ENCODE results near the gene ALKBH7.
A peak's percentile ranks its signal among the peaks of the same experiment; 100 is the strongest.
"Not testable (repeated sequence)": the region's sequence is repeated elsewhere in the genome, so short reads cannot be mapped to it uniquely, and the experiment has no call there.

The ALKBH7 gene

GRCh38 chr19:6373096-6373812, 660 bp downstream of the ALKBH7 start:
- DNase-seq, result peak; percentile 98

GRCh38 chr19:6373813-6374108, 1.2 kb downstream of the ALKBH7 start:
- no peak for DNase-seq

- DNase-seq, result no peak
Observed at GRCh38 chr19:6374161-6374709, 1.6 kb downstream of the ALKBH7 start.

- no peak for DNase-seq
Observed at GRCh38 chr19:6374711-6375410, 2.3 kb downstream of the ALKBH7 start.

GRCh38 chr19:6375411-6376010, 2.9 kb downstream of the ALKBH7 start, which contains the start of gene PSPN:
Gene PSPN, minus strand, starts transcription at chr19:6375933. Its CDS starts 84 bp downstream, at chr19:6375849.
- no peak for DNase-seq

GRCh38 chr19:6376512-6377190, 4.1 kb downstream of the ALKBH7 start:
- no peak for DNase-seq

- DNase-seq, result no peak
Observed at GRCh38 chr19:6378041-6378440, 5.4 kb downstream of the ALKBH7 start.

- no peak for DNase-seq
Observed at GRCh38 chr19:6378486-6378885, 5.9 kb downstream of the ALKBH7 start.

GRCh38 chr19:6379744-6380143, 7.2 kb downstream of the ALKBH7 start:
- DNase-seq, result no peak

GRCh38 chr19:6381030-6381750, 8.6 kb downstream of the ALKBH7 start:
- no peak for DNase-seq

- DNase-seq, result no peak
Observed at GRCh38 chr19:6383188-6383587, 10.6 kb downstream of the ALKBH7 start.

- no peak for DNase-seq
Observed at GRCh38 chr19:6384381-6384780, 11.8 kb downstream of the ALKBH7 start.

- no peak for DNase-seq
Observed at GRCh38 chr19:6387372-6387771, 14.8 kb downstream of the ALKBH7 start.

- DNase-seq, result no peak
Observed at GRCh38 chr19:6392221-6393073, 19.9 kb downstream of the ALKBH7 start.

- DNase-seq, result peak; percentile 92
Observed at GRCh38 chr19:6393074-6393982, 20.7 kb downstream of the ALKBH7 start, which contains the start of gene GTF2F1. Gene GTF2F1, minus strand, starts transcription at chr19:6393164. Its CDS starts 169 bp downstream, at chr19:6392995.

- peak; percentile 65 for DNase-seq
Observed at GRCh38 chr19:6393983-6394412, 21.4 kb downstream of the ALKBH7 start.

GRCh38 chr19:6394831-6395230, 22.2 kb downstream of the ALKBH7 start:
- no peak for DNase-seq

- no peak for DNase-seq
Observed at GRCh38 chr19:6396305-6396704, 23.7 kb downstream of the ALKBH7 start.

- DNase-seq, result not testable (repeated sequence)
Observed at GRCh38 chr19:6400062-6400944, 27.7 kb downstream of the ALKBH7 start.

Data from activated gamma-delta T cell treated with Interleukin-2 at 50 U/mL for 16 hours (primary cell).